NCI-H526 (cell line): ENCODE measurements around the gene COPG2.
A peak's percentile ranks its signal among the peaks of the same experiment; 100 is the strongest.
"Not testable (repeated sequence)": the region's sequence is repeated elsewhere in the genome, so short reads cannot be mapped to it uniquely, and the experiment has no call there.

ENCODE experiments used
- DNase-seq, 2 experiments: peaks; one replicate each; lab custom pipeline; 2025; lab: John Stamatoyannopoulos, UW

COPG2 gene

GRCh38 chr7:130668258-130669084, at the start of gene COPG2:
Gene COPG2 (minus strand): TSS chr7:130668748. CDS start chr7:130668668, 80 bp downstream.
- DNase-seq: peak; percentile 58 to 96

GRCh38 chr7:130712416-130712815, 43.9 kb upstream of the COPG2 start:
- no peak for DNase-seq

- no peak for DNase-seq
Observed at GRCh38 chr7:130708766-130709165, 40.2 kb upstream of the COPG2 start.

GRCh38 chr7:130708001-130708400, 39.5 kb upstream of the COPG2 start:
- DNase-seq: no peak

- no peak for DNase-seq
Observed at GRCh38 chr7:130703851-130704250, 35.3 kb upstream of the COPG2 start.

- no peak for DNase-seq
Observed at GRCh38 chr7:130701650-130702049, 33.1 kb upstream of the COPG2 start.

GRCh38 chr7:130700760-130701159, 32.2 kb upstream of the COPG2 start:
- DNase-seq: no peak

GRCh38 chr7:130699686-130700085, 31.1 kb upstream of the COPG2 start:
- DNase-seq: no peak

GRCh38 chr7:130697820-130698219, 29.3 kb upstream of the COPG2 start:
- DNase-seq: no peak

- DNase-seq: peak; percentile 19 to 48
Observed at GRCh38 chr7:130695840-130696239, 27.3 kb upstream of the COPG2 start.

- not testable (repeated sequence) for DNase-seq
Observed at GRCh38 chr7:130692396-130692795, 23.8 kb upstream of the COPG2 start.

GRCh38 chr7:130689683-130690082, 21.1 kb upstream of the COPG2 start:
- no peak for DNase-seq

- DNase-seq: no peak
Observed at GRCh38 chr7:130683026-130683425, 14.5 kb upstream of the COPG2 start.

- no peak for DNase-seq
Observed at GRCh38 chr7:130674456-130674855, 5.9 kb upstream of the COPG2 start.

GRCh38 chr7:130673066-130673465, 4.5 kb upstream of the COPG2 start:
- DNase-seq: no peak

GRCh38 chr7:130672146-130672545, 3.6 kb upstream of the COPG2 start:
- DNase-seq: no peak

GRCh38 chr7:130669085-130669700, 645 bp upstream of the COPG2 start:
- DNase-seq: peak; percentile 15 to 69

- DNase-seq: peak; percentile 47 to 64
Observed at GRCh38 chr7:130667593-130668257, 823 bp downstream of the COPG2 start.

GRCh38 chr7:130662426-130662825, 6.1 kb downstream of the COPG2 start:
- DNase-seq: no peak

- DNase-seq: no peak
Observed at GRCh38 chr7:130655286-130655685, 13.3 kb downstream of the COPG2 start.

- DNase-seq: no peak
Observed at GRCh38 chr7:130654850-130655249, 13.7 kb downstream of the COPG2 start.

GRCh38 chr7:130650611-130651120, 17.9 kb downstream of the COPG2 start:
- no peak for DNase-seq
